Measurements from ENCODE around the gene ZSCAN18.

DNA sequence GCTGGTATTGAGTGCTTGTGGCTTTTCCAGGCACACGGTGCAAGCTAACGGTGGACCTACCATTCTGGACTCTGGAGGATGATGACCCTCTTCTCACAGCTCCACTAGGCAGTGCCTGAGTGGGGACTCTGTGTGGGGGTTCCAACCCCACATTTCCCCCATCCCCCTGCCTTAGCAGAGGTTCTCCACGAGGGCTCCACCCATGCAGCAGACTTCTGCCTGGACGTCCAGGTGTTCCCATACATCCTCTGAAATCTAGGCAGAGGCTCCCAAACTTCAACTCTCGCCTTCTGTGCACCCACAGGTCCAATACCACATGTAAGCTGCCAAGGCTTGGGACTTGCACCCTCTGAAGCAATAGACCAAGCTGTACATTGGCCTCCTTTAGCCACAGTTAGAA lies 25.3 kb upstream of the ZSCAN18 start:
- TF ChIP-seq ZNF510 (CRISPR knock-in tag; IDR thresholded peaks at IDR 0.05; ENCODE audit: low read depth) (no peak), CTCF (CRISPR knock-in tag; IDR thresholded peaks at IDR 0.05) (no peak), MED1 (CRISPR knock-in tag; IDR thresholded peaks at IDR 0.05) (no peak), RNF2 (conservative IDR thresholded peaks at IDR 0.05; ENCODE audit: low read depth) (no peak), JUN (CRISPR knock-in tag; IDR thresholded peaks at IDR 0.05) (no peak), MAX (IDR thresholded peaks at IDR 0.05) (no peak), RFX5 (IDR thresholded peaks at IDR 0.05; ENCODE audit: low read depth, low read length) (no peak), POLR2A (IDR thresholded peaks at IDR 0.05; ENCODE audit: insufficient read depth in 1 of 2, low read depth in 2 of 2, low read length in 2 of 2) (no peak), ZNF281 (CRISPR knock-in tag; IDR thresholded peaks at IDR 0.05; ENCODE audit: borderline replicate concordance) (no peak), ZNF121 (CRISPR knock-in tag; IDR thresholded peaks at IDR 0.05) (no peak), FIP1L1 (IDR thresholded peaks at IDR 0.05; ENCODE audit: borderline replicate concordance, insufficient read depth, low read depth, low read length) (no peak), CREM (IDR thresholded peaks at IDR 0.05) (no peak), CREM (CRISPR knock-in tag; IDR thresholded peaks at IDR 0.05) (no peak)
